ENCODE data around the gene MRM2. TPM values are rescaled to one million over a fixed set of nuclear protein-coding genes. Genes with fewer than 3 reads are reported as not detected.

Gene MRM2
- total RNA-seq, 1 experiment from 2014 or later = 38.9 TPM

DNA sequence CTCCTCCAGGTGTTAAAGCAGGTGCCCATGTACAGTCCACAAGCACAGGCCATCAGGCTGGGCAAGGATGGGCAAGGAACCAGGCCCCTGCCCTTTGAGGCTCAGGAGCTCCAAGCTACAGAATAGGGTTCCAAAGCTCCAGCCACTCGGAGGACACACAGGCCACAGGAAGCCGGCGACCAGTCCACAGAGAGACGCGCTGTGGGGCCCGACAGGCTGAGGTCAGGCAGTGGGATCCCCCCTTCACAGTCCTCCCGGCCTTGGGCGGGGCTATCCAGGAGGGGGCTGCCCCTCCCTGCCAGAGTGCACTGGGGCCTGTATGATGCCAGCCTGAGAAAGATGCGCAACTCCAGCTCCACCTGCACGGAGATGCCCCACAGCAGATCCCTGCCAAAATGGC lies 43.2 kb downstream of the MRM2 start:
- ChIA-PET CTCF (no interaction called here), POLR2A (no interaction called here)
- H3K4me1 Mint-ChIP-seq = no peaks in the 10 kb centered on the region
- H3K4me3 Mint-ChIP-seq = no peak overlapping the region
- H3K27ac Mint-ChIP-seq = no peak overlapping the region
- TF ChIP-seq RELA (CRISPR knock-in tag; IDR thresholded peaks at IDR 0.05; ENCODE audit: borderline replicate concordance) (no peak), FOXP1 (CRISPR knock-in tag; IDR thresholded peaks at IDR 0.05; ENCODE audit: borderline replicate concordance) (no peak), TP53 (CRISPR knock-in tag; IDR thresholded peaks at IDR 0.05) (no peak), ZNF138 (CRISPR knock-in tag; conservative IDR thresholded peaks at IDR 0.05) (no peak), SMAD4 (CRISPR knock-in tag; IDR thresholded peaks at IDR 0.05) (no peak), GTF2I (CRISPR knock-in tag; conservative IDR thresholded peaks at IDR 0.05) (no peak), ZNF416 (CRISPR knock-in tag; IDR thresholded peaks at IDR 0.05) (no peak), NR1H2 (CRISPR knock-in tag; IDR thresholded peaks at IDR 0.05) (no peak), SOX15 (CRISPR knock-in tag; IDR thresholded peaks at IDR 0.05) (no peak), ELF4 (CRISPR knock-in tag; IDR thresholded peaks at IDR 0.05; ENCODE audit: low read depth) (no peak), GRHL2 (CRISPR knock-in tag; IDR thresholded peaks at IDR 0.05; ENCODE audit: insufficient replicate concordance, severe bottlenecking) (no peak), ATF1 (CRISPR knock-in tag; IDR thresholded peaks at IDR 0.05) (no peak), TEAD4 (CRISPR knock-in tag; IDR thresholded peaks at IDR 0.05) (no peak)
- TF ChIP-seq, protein P1, sequence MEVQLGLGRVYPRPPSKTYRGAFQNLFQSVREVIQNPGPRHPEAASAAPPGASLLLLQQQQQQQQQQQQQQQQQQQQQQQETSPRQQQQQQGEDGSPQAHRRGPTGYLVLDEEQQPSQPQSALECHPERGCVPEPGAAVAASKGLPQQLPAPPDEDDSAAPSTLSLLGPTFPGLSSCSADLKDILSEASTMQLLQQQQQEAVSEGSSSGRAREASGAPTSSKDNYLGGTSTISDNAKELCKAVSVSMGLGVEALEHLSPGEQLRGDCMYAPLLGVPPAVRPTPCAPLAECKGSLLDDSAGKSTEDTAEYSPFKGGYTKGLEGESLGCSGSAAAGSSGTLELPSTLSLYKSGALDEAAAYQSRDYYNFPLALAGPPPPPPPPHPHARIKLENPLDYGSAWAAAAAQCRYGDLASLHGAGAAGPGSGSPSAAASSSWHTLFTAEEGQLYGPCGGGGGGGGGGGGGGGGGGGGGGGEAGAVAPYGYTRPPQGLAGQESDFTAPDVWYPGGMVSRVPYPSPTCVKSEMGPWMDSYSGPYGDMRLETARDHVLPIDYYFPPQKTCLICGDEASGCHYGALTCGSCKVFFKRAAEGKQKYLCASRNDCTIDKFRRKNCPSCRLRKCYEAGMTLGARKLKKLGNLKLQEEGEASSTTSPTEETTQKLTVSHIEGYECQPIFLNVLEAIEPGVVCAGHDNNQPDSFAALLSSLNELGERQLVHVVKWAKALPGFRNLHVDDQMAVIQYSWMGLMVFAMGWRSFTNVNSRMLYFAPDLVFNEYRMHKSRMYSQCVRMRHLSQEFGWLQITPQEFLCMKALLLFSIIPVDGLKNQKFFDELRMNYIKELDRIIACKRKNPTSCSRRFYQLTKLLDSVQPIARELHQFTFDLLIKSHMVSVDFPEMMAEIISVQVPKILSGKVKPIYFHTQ (CRISPR knock-in tag; IDR thresholded peaks at IDR 0.05) = no peak
- TF ChIP-seq, protein P2, sequence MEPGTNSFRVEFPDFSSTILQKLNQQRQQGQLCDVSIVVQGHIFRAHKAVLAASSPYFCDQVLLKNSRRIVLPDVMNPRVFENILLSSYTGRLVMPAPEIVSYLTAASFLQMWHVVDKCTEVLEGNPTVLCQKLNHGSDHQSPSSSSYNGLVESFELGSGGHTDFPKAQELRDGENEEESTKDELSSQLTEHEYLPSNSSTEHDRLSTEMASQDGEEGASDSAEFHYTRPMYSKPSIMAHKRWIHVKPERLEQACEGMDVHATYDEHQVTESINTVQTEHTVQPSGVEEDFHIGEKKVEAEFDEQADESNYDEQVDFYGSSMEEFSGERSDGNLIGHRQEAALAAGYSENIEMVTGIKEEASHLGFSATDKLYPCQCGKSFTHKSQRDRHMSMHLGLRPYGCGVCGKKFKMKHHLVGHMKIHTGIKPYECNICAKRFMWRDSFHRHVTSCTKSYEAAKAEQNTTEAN (CRISPR knock-in tag; IDR thresholded peaks at IDR 0.05) = no peak
- TF ChIP-seq, protein P3, sequence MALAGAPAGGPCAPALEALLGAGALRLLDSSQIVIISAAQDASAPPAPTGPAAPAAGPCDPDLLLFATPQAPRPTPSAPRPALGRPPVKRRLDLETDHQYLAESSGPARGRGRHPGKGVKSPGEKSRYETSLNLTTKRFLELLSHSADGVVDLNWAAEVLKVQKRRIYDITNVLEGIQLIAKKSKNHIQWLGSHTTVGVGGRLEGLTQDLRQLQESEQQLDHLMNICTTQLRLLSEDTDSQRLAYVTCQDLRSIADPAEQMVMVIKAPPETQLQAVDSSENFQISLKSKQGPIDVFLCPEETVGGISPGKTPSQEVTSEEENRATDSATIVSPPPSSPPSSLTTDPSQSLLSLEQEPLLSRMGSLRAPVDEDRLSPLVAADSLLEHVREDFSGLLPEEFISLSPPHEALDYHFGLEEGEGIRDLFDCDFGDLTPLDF (CRISPR knock-in tag; IDR thresholded peaks at IDR 0.05) = no peak
- TF ChIP-seq, protein P4, sequence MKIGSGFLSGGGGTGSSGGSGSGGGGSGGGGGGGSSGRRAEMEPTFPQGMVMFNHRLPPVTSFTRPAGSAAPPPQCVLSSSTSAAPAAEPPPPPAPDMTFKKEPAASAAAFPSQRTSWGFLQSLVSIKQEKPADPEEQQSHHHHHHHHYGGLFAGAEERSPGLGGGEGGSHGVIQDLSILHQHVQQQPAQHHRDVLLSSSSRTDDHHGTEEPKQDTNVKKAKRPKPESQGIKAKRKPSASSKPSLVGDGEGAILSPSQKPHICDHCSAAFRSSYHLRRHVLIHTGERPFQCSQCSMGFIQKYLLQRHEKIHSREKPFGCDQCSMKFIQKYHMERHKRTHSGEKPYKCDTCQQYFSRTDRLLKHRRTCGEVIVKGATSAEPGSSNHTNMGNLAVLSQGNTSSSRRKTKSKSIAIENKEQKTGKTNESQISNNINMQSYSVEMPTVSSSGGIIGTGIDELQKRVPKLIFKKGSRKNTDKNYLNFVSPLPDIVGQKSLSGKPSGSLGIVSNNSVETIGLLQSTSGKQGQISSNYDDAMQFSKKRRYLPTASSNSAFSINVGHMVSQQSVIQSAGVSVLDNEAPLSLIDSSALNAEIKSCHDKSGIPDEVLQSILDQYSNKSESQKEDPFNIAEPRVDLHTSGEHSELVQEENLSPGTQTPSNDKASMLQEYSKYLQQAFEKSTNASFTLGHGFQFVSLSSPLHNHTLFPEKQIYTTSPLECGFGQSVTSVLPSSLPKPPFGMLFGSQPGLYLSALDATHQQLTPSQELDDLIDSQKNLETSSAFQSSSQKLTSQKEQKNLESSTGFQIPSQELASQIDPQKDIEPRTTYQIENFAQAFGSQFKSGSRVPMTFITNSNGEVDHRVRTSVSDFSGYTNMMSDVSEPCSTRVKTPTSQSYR (CRISPR knock-in tag; IDR thresholded peaks at IDR 0.05) = no peak
- TF ChIP-seq, protein P5, sequence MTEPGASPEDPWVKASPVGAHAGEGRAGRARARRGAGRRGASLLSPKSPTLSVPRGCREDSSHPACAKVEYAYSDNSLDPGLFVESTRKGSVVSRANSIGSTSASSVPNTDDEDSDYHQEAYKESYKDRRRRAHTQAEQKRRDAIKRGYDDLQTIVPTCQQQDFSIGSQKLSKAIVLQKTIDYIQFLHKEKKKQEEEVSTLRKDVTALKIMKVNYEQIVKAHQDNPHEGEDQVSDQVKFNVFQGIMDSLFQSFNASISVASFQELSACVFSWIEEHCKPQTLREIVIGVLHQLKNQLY (CRISPR knock-in tag; IDR thresholded peaks at IDR 0.05) = no peak
- TF ChIP-seq, protein P6, sequence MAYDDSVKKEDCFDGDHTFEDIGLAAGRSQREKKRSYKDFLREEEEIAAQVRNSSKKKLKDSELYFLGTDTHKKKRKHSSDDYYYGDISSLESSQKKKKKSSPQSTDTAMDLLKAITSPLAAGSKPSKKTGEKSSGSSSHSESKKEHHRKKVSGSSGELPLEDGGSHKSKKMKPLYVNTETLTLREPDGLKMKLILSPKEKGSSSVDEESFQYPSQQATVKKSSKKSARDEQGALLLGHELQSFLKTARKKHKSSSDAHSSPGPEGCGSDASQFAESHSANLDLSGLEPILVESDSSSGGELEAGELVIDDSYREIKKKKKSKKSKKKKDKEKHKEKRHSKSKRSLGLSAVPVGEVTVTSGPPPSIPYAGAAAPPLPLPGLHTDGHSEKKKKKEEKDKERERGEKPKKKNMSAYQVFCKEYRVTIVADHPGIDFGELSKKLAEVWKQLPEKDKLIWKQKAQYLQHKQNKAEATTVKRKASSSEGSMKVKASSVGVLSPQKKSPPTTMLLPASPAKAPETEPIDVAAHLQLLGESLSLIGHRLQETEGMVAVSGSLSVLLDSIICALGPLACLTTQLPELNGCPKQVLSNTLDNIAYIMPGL (CRISPR knock-in tag; IDR thresholded peaks at IDR 0.05) = no peak
- TF ChIP-seq, protein P7, sequence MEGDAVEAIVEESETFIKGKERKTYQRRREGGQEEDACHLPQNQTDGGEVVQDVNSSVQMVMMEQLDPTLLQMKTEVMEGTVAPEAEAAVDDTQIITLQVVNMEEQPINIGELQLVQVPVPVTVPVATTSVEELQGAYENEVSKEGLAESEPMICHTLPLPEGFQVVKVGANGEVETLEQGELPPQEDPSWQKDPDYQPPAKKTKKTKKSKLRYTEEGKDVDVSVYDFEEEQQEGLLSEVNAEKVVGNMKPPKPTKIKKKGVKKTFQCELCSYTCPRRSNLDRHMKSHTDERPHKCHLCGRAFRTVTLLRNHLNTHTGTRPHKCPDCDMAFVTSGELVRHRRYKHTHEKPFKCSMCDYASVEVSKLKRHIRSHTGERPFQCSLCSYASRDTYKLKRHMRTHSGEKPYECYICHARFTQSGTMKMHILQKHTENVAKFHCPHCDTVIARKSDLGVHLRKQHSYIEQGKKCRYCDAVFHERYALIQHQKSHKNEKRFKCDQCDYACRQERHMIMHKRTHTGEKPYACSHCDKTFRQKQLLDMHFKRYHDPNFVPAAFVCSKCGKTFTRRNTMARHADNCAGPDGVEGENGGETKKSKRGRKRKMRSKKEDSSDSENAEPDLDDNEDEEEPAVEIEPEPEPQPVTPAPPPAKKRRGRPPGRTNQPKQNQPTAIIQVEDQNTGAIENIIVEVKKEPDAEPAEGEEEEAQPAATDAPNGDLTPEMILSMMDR (IDR thresholded peaks at IDR 0.05) = no peak
- no peak for DNase-seq (ENCODE audit: low spot score)
- peaks cover 34% of the 10 kb centered on the region for H3K36me3 Mint-ChIP-seq
- H3K9me3 Mint-ChIP-seq = peaks cover 14% of the 10 kb centered on the region; the same call in 1 of the 2 replicates
- ATAC-seq = no peak
- no peaks in the 10 kb centered on the region for H3K27me3 Mint-ChIP-seq (ENCODE audit: low read depth)

All from WTC11 (cell line).